ENCODE results near the gene TBC1D5. TPM values are rescaled to one million over a fixed set of nuclear protein-coding genes. Genes with fewer than 3 reads are reported as not detected.

Gene TBC1D5
- total and polyA plus RNA-seq, 2 of the 8 experiments (the other 6 are each of a cell fraction or from before 2014, with no cell fraction given), result 11.0 to 22.9 TPM

DNA sequence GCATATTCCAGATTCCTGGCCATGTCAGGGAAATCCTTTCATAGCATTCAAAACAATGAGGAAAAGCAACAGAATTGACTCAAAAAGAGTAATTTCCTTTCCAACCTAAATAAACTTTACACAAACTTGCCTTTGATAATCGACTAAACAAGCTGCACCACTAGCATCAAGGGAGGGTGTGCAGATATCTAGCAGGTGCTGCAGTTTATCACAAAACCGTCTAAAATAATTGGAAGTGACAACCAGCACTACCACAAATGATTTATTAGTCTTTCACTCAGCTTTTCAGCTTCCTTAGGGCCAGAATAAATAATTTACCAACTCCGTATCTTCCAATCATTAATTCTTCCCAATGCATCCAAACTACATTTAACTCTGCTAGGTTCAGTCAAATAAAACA is 71.7 kb downstream of the TBC1D5 start:
- Histone ChIP-seq H4K5ac (ENCODE audit: insufficient read length, low read depth, low read length) (no peak overlapping the region), H3K23me2 (ENCODE audit: low read depth, low read length) (no peaks in the 10 kb centered on the region), H2BK5ac (ENCODE audit: low read depth, low read length) (no peak overlapping the region), H3K79me2 (ENCODE audit: control insufficient read depth in 1 of 2, insufficient read depth in 2 of 2, low read length in 2 of 2) (no peaks in the 10 kb centered on the region), H3K56ac (replicated peaks; ENCODE audit: insufficient read length, low read depth, low read length) (no peak overlapping the region), H2BK20ac (ENCODE audit: low read length) (no peak overlapping the region), H2BK15ac (ENCODE audit: low read length) (no peak overlapping the region), H4K8ac (ENCODE audit: extremely low read depth, insufficient read depth, low read length) (no peak overlapping the region), H3K9me3 (ENCODE audit: insufficient read depth in 2 of 2, low read depth in 1 of 2, low read length in 1 of 2) (no peaks in the 10 kb centered on the region), H4K91ac (replicated peaks; ENCODE audit: insufficient read length, low read length) (no peak overlapping the region), H3K9ac (replicated peaks in 1 of 4; ENCODE audit: extremely low read depth in 1 of 4, low read depth in 3 of 4, low read length in 3 of 4) (no peak overlapping the region), H3K14ac (ENCODE audit: insufficient read length) (no peak overlapping the region), H3K4ac (replicated peaks; ENCODE audit: insufficient read length, low read depth, low read length) (no peak overlapping the region), H2BK12ac (ENCODE audit: low read depth, low read length) (no peak overlapping the region), H2AFZ (ENCODE audit: low read length) (no peak overlapping the region), H3K27ac (ENCODE audit: low read depth, low read length) (no peak overlapping the region), H3K23ac (ENCODE audit: insufficient read length) (no peak overlapping the region), H3K27me3 (replicated peaks in 1 of 4; ENCODE audit: control insufficient read depth in 3 of 4, extremely low read depth in 1 of 4, insufficient read depth in 3 of 4, low read length in 3 of 4) (no peaks in the 10 kb centered on the region), H4K20me1 (replicated peaks in 1 of 2; ENCODE audit: control insufficient read depth in 1 of 2, insufficient read depth in 2 of 2, low read length in 2 of 2) (no peaks in the 10 kb centered on the region), H3K4me1 (replicated peaks in 1 of 4; ENCODE audit: control insufficient read depth in 3 of 4, insufficient read depth in 4 of 4, low read length in 3 of 4) (no peaks in the 10 kb centered on the region), H2AK5ac (ENCODE audit: low read depth, low read length) (no peak overlapping the region), H3K79me1 (ENCODE audit: low read depth, low read length) (no peaks in the 10 kb centered on the region), H3K4me2 (ENCODE audit: insufficient read depth in 1 of 2, low read depth in 2 of 2, low read length in 2 of 2) (no peak overlapping the region), H3K18ac (ENCODE audit: extremely low read depth, low read length) (no peak overlapping the region), H2BK120ac (replicated peaks; ENCODE audit: low read depth, low read length) (no peak overlapping the region), H3K4me3 (ENCODE audit: extremely low read depth in 1 of 4, insufficient read depth in 2 of 4, low read depth in 3 of 4, low read length in 4 of 4) (no peak overlapping the region), H3K36me3 (ENCODE audit: control insufficient read depth in 2 of 4, insufficient read depth in 4 of 4, low read length in 3 of 4) (no peaks in the 10 kb centered on the region)
- ChIA-PET POLR2A (ENCODE audit: partially characterized antibody) (no interaction called here), CTCF (ENCODE audit: partially characterized antibody) (interaction anchor here (1.1 to 1.2 kb wide), 2 partner anchors 26 kb away, joined by 4 to 5 read pairs; no protein-coding TSS in a partner anchor)
- 85 to 100% methylated on average over 1 to 3 of the region's 3 CpGs for whole genome bisulfite sequencing, 2 experiments (ENCODE audit: extremely low coverage in 1 of 2, insufficient coverage in 1 of 2, insufficient read length in 1 of 2, insufficient replicate concordance in 2 of 2, low coverage in 1 of 2, low lambda C conversion rate in 2 of 2, missing lambda C conversion rate in 1 of 2)
- FAIRE-seq (no peak), DNase-seq (ENCODE audit: low read depth in 1 of 2, low spot score in 2 of 2) (no peak)
- TF ChIP-seq SRF (IDR thresholded peaks at IDR 0.05; ENCODE audit: low read depth, low read length) (no peak), CEBPB (IDR thresholded peaks at IDR 0.05; ENCODE audit: low read depth, low read length) (no peak), TAF1 (IDR thresholded peaks at IDR 0.05; ENCODE audit: low read depth, low read length) (no peak)
- TF ChIP-seq, protein P1, sequence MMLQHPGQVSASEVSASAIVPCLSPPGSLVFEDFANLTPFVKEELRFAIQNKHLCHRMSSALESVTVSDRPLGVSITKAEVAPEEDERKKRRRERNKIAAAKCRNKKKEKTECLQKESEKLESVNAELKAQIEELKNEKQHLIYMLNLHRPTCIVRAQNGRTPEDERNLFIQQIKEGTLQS (IDR thresholded peaks at IDR 0.05; ENCODE audit: insufficient read depth, low read depth, low read length), result no peak
